WTC11 (cell line): ENCODE measurements around the gene KCNG4. TPM values are rescaled to one million over a fixed set of nuclear protein-coding genes. Genes with fewer than 3 reads are reported as not detected.

ENCODE experiments used
- ATAC-seq: fragments of 200-7000 bp; cut with Tn5 transposase; 2 replicates; pipeline ENCODE4 v1.10.0; 2021; ENCODE audit warnings: mild to moderate bottlenecking, moderate library complexity
- CTCF ChIA-PET: fragments of 300-600 bp; sonication (Branson Sonifier 250); formaldehyde crosslinking; loops from one replicate; lab custom pipeline; 2021; ENCODE audit warnings: antibody characterized with exemption; lab: Charles Lee
- POLR2A ChIA-PET: fragments of 350-600 bp; sonication (Branson Sonifier 250); formaldehyde crosslinking; loops from one replicate; lab custom pipeline; 2021; ENCODE audit warnings: antibody characterized with exemption; lab: Charles Lee
- DNase-seq: peaks from one replicate; pipeline ENCODE4 v3.0.0; 2021; ENCODE audit warnings: low spot score
- H3K27ac Mint-ChIP-seq: 2 replicates; pipeline ENCODE4 v1.8.0; 2021; ENCODE audit warnings: mixed read lengths
- H3K27me3 Mint-ChIP-seq: 2 replicates; pipeline ENCODE4 v1.8.0; 2021; ENCODE audit warnings: low read depth, mild to moderate bottlenecking, moderate library complexity, mixed read lengths
- H3K36me3 Mint-ChIP-seq: 2 replicates; pipeline ENCODE4 v1.8.0; 2021; ENCODE audit warnings: mixed read lengths
- H3K4me1 Mint-ChIP-seq: 2 replicates; pipeline ENCODE4 v1.8.0; 2022; ENCODE audit warnings: mixed read lengths
- H3K4me3 Mint-ChIP-seq: 2 replicates; pipeline ENCODE4 v1.8.0; 2021; ENCODE audit warnings: mild to moderate bottlenecking, moderate library complexity, mixed read lengths
- H3K9me3 Mint-ChIP-seq: 2 replicates; pipeline ENCODE4 v1.8.0; 2021; ENCODE audit warnings: mixed read lengths
- FOXJ3 ChIP-seq: sonication (generic); formaldehyde crosslinking; IDR thresholded peaks from 2 replicates; pipeline ENCODE4 v1.9.0; 2021; ENCODE audit warnings: missing genetic modification reagents, mild to moderate bottlenecking, borderline replicate concordance
- GABPB1 ChIP-seq: sonication (generic); formaldehyde crosslinking; IDR thresholded peaks from 2 replicates; pipeline ENCODE4 v1.8.1; 2023; ENCODE audit warnings: mild to moderate bottlenecking, missing genetic modification reagents
- GTF2I ChIP-seq: fragments of 250-450 bp; sonication (Bioruptor Pico); conservative IDR thresholded peaks from 2 replicates; pipeline ENCODE4 v1.4.0; 2021; ENCODE audit warnings: mild to moderate bottlenecking
- MXD4 ChIP-seq: fragments of 250-450 bp; sonication (Bioruptor Pico); IDR thresholded peaks from 2 replicates; pipeline ENCODE4 v1.8.0; 2021; ENCODE audit warnings: mild to moderate bottlenecking, moderate library complexity, borderline replicate concordance
- NFE2L1 ChIP-seq: sonication (generic); formaldehyde crosslinking; IDR thresholded peaks from 2 replicates; pipeline ENCODE4 v1.8.1; 2023; ENCODE audit warnings: missing genetic modification reagents
- NFYB ChIP-seq: sonication (generic); formaldehyde crosslinking; conservative IDR thresholded peaks from 2 replicates; pipeline ENCODE4 v1.8.0; 2022; ENCODE audit warnings: low read depth, missing genetic modification reagents
- RORB ChIP-seq: fragments of 250-450 bp; sonication (Bioruptor Pico); IDR thresholded peaks from 2 replicates; pipeline ENCODE4 v1.9.0; 2021; ENCODE audit warnings: mild to moderate bottlenecking
- TEAD1 ChIP-seq: sonication (generic); formaldehyde crosslinking; IDR thresholded peaks from 2 replicates; pipeline ENCODE4 v1.8.0; 2022; ENCODE audit warnings: mild to moderate bottlenecking, missing genetic modification reagents
- ZNF317 ChIP-seq: sonication (generic); formaldehyde crosslinking; IDR thresholded peaks from 2 replicates; pipeline ENCODE4 v1.8.1; 2023; ENCODE audit warnings: low read depth, mild to moderate bottlenecking, moderate library complexity, missing genetic modification reagents, borderline replicate concordance
- total RNA-seq: library from RNA; stranded (reverse); gene quantifications from 3 replicates; pipeline ENCODE4 v1.2.3, GENCODE V29; 2021
- TF ChIP-seq, protein P1 (sequence below): sonication (generic); formaldehyde crosslinking; IDR thresholded peaks from 2 replicates; pipeline ENCODE4 v1.8.0; 2022; ENCODE audit warnings: mild to moderate bottlenecking, missing genetic modification reagents
- TF ChIP-seq, protein P2 (sequence below): fragments of 250-450 bp; sonication (Bioruptor Pico); conservative IDR thresholded peaks from 2 replicates; pipeline ENCODE4 v1.9.0; 2021; ENCODE audit warnings: mild to moderate bottlenecking
- TF ChIP-seq, protein P3 (sequence below): sonication (generic); formaldehyde crosslinking; IDR thresholded peaks from 2 replicates; pipeline ENCODE4 v1.8.1; 2022; ENCODE audit warnings: low read depth, missing genetic modification reagents, borderline replicate concordance
- TF ChIP-seq, protein P4 (sequence below): sonication (generic); formaldehyde crosslinking; IDR thresholded peaks from 2 replicates; pipeline ENCODE4 v1.8.1; 2023; ENCODE audit warnings: mild to moderate bottlenecking, missing genetic modification reagents
- TF ChIP-seq, protein P5 (sequence below): sonication (generic); formaldehyde crosslinking; IDR thresholded peaks from 2 replicates; pipeline ENCODE4 v1.8.1; 2022; ENCODE audit warnings: mild to moderate bottlenecking, missing genetic modification reagents, moderate library complexity, borderline replicate concordance
- TF ChIP-seq, protein P6 (sequence below): sonication (generic); formaldehyde crosslinking; IDR thresholded peaks from 2 replicates; pipeline ENCODE4 v1.8.0; 2023; ENCODE audit warnings: mild to moderate bottlenecking, missing genetic modification reagents

Gene KCNG4
- total RNA-seq, 1 experiment from 2014 or later = not detected

DNA sequence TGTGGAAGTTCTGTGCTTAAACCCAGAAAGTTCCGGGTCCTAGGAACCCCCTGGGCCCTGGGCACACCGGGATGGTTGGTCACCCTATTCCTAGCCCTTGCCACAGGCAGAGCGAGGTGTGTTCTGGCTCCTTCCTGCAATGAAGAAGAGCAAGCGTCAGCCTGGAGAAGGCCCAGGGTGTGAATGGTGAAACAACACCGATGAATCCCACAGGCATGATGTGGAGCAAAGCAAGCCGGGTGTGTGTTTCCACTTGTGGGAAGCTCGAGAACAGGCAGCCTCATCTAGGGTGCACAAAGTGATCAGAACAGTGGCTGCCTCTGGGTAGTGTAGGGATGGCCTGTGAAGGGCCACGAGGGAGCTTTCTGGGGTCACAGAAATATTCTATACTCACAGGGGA lies 13.8 kb downstream of the KCNG4 start (continued):
- TF ChIP-seq GABPB1 (CRISPR knock-in tag) (no peak), ZNF317 (CRISPR knock-in tag) (no peak)
- TF ChIP-seq, protein P1, sequence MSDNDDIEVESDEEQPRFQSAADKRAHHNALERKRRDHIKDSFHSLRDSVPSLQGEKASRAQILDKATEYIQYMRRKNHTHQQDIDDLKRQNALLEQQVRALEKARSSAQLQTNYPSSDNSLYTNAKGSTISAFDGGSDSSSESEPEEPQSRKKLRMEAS = no peak

DNA sequence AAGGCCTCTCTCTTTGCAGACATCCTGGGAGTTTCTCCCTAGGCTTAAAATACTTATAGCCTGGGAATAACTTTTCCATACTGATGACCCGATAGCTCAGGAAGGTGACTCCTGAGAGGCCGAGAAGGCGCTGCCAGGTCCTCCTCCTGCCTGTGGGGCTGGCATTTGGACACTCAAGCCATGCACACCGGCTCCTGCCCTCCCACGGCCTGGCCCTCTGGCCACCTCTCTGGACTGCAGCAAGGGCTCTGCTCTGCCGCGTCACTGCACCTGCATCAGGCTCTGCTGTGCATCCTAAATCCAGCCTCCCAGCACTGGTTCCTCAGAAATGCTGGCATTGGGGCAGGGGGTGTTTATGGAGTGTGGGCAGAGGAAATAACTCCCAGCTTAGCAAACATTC lies 14.2 kb downstream of the KCNG4 start:
- ChIA-PET CTCF (interaction anchor here (0.9 kb wide), 1 partner anchor 38 kb away, joined by 4 read pairs; the partner anchor contains the start of gene TAF1C), POLR2A (no interaction called here)
- TF ChIP-seq FOXJ3 (CRISPR knock-in tag) = no peak
- TF ChIP-seq RORB (CRISPR knock-in tag) = no peak
- Mint-ChIP-seq H3K4me3 (no peak overlapping the region), H3K27me3 (no peaks in the 10 kb centered on the region), H3K4me1 (peaks cover 12% of the 10 kb centered on the region), H3K9me3 (no peaks in the 10 kb centered on the region), H3K27ac (no peak overlapping the region), H3K36me3 (no peaks in the 10 kb centered on the region)
- DNase-seq (no peak), ATAC-seq (no peak)

DNA sequence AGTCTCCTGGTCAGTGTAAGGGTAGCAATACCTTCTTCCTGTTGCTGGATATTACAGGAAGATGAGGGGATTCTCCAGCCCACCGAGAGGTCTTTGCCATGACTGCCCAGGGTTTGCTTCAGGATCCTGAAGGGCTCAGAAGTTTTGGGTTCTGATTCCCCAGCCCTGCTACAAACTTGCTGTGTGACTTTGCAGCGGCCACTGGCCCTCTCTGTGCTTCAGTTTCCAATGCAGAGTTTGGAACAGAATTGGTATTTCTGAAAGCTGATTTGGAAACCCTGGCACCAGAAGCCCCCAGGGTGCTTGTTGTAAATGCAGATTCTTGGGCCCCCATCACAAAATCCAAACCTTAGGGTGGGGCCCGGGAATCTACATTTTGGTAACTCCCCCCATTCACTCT lies 14.7 kb downstream of the KCNG4 start:
- peaks cover 12% of the 10 kb centered on the region for H3K4me1 Mint-ChIP-seq
- H3K27me3 Mint-ChIP-seq = no peaks in the 10 kb centered on the region
- TF ChIP-seq NFE2L1 (CRISPR knock-in tag) (no peak), GTF2I (CRISPR knock-in tag) (no peak), TEAD1 (CRISPR knock-in tag) (no peak), MXD4 (CRISPR knock-in tag) (no peak)
- TF ChIP-seq, protein P2, sequence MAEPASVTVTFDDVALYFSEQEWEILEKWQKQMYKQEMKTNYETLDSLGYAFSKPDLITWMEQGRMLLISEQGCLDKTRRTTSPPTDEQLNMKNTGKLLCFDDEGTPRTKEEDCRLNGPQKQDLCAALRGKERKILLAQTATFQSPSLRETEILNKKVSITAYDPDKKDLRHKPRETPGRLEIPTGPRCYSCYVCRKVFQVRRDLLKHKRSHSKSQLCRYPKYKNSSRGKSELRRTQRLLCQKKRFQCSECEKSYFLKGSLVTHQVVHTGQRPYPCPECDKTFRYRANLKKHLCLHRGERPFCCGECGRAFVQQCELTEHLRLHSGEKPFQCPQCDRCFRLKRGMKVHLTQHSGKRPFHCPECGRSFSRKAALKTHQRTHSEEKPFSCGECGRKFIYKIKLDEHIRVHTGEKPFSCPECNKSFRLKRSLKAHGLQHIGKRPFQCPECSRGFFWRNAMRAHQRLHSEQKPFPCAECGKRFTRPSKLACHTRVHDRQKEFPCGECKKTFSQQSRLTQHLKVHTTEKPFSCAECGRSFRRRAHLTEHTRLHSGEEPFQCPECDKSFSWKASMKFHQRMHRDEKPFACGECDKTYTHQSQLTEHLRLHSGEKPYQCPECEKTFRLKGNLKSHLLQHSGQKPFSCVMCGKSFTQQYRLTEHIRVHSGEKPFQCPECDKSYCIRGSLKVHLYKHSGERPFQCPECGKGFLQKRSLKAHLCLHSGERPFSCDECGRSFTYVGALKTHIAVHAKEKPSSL (CRISPR knock-in tag) = no peak
- TF ChIP-seq, protein P3, sequence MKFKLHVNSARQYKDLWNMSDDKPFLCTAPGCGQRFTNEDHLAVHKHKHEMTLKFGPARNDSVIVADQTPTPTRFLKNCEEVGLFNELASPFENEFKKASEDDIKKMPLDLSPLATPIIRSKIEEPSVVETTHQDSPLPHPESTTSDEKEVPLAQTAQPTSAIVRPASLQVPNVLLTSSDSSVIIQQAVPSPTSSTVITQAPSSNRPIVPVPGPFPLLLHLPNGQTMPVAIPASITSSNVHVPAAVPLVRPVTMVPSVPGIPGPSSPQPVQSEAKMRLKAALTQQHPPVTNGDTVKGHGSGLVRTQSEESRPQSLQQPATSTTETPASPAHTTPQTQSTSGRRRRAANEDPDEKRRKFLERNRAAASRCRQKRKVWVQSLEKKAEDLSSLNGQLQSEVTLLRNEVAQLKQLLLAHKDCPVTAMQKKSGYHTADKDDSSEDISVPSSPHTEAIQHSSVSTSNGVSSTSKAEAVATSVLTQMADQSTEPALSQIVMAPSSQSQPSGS (CRISPR knock-in tag) = no peak
- ATAC-seq (no peak), DNase-seq (no peak)
- H3K4me3 Mint-ChIP-seq = no peak overlapping the region
- CTCF ChIA-PET = interaction anchor here (0.9 kb wide), 1 partner anchor 38 kb away, joined by 4 read pairs; the partner anchor contains the start of gene TAF1C
- H3K27ac Mint-ChIP-seq = no peak overlapping the region
- POLR2A ChIA-PET = no interaction called here
- no peaks in the 10 kb centered on the region for H3K9me3 Mint-ChIP-seq
- no peaks in the 10 kb centered on the region for H3K36me3 Mint-ChIP-seq

DNA sequence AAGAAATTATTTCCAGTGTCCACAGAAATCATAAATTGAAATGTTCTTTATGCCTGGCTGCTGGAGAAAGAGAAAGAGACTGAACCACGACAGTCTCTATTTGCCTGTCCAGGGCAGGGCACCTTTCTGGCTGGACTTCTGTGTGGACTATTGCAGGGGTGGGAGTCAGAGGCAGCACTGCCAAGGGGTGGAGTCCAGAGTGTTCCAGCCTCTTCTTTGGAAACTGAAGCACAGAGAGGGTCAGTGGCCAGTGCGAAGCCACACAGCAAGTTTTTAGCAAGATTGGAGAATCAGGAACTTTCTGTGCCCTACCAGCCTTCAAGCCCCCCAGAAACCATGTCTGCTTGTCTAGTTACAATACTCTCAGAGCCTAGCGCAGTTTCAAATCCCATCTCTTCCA lies 15.3 kb downstream of the KCNG4 start:
- Mint-ChIP-seq H3K36me3 (no peaks in the 10 kb centered on the region), H3K9me3 (no peaks in the 10 kb centered on the region), H3K27ac (no peak overlapping the region), H3K4me1 (peaks cover 12% of the 10 kb centered on the region), H3K27me3 (no peaks in the 10 kb centered on the region), H3K4me3 (no peak overlapping the region)
- CTCF ChIA-PET = no interaction called here
- ATAC-seq (no peak), DNase-seq (no peak)
- TF ChIP-seq, protein P4, sequence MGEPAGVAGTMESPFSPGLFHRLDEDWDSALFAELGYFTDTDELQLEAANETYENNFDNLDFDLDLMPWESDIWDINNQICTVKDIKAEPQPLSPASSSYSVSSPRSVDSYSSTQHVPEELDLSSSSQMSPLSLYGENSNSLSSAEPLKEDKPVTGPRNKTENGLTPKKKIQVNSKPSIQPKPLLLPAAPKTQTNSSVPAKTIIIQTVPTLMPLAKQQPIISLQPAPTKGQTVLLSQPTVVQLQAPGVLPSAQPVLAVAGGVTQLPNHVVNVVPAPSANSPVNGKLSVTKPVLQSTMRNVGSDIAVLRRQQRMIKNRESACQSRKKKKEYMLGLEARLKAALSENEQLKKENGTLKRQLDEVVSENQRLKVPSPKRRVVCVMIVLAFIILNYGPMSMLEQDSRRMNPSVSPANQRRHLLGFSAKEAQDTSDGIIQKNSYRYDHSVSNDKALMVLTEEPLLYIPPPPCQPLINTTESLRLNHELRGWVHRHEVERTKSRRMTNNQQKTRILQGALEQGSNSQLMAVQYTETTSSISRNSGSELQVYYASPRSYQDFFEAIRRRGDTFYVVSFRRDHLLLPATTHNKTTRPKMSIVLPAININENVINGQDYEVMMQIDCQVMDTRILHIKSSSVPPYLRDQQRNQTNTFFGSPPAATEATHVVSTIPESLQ (CRISPR knock-in tag) = no peak
- POLR2A ChIA-PET = no interaction called here

DNA sequence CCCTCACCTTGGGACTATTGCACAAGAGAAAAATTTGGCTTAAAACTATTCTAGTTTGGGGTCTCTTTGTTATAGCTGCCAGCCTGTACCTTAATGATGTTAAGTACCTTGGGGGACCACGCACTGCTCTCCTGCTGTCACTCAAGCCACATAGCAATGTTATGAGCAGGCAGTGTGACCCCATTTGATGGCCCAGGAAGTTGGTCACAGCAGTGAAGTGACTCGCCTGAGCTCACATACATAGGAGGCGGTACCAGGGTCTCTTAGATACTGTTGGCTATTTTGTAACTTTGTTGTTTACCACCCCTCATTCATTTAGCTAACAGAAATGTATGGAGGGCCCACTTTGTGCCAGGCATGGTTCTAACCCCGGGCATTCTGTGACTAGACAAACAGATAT lies 16.4 kb downstream of the KCNG4 start:
- ChIA-PET CTCF (interaction anchor here (2.3 kb wide), 1 partner anchor 84 kb away, joined by 6 read pairs; no protein-coding TSS in a partner anchor), POLR2A (no interaction called here)
- Mint-ChIP-seq H3K9me3 (no peaks in the 10 kb centered on the region), H3K4me1 (peaks cover 15% of the 10 kb centered on the region), H3K36me3 (no peaks in the 10 kb centered on the region), H3K4me3 (no peak overlapping the region), H3K27ac (no peak overlapping the region), H3K27me3 (no peaks in the 10 kb centered on the region)
- DNase-seq = no peak
- no peak for ATAC-seq
- no peak for TF ChIP-seq NFYB (CRISPR knock-in tag)
- TF ChIP-seq, protein P5, sequence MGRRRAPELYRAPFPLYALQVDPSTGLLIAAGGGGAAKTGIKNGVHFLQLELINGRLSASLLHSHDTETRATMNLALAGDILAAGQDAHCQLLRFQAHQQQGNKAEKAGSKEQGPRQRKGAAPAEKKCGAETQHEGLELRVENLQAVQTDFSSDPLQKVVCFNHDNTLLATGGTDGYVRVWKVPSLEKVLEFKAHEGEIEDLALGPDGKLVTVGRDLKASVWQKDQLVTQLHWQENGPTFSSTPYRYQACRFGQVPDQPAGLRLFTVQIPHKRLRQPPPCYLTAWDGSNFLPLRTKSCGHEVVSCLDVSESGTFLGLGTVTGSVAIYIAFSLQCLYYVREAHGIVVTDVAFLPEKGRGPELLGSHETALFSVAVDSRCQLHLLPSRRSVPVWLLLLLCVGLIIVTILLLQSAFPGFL (CRISPR knock-in tag) = no peak
- TF ChIP-seq, protein P6, sequence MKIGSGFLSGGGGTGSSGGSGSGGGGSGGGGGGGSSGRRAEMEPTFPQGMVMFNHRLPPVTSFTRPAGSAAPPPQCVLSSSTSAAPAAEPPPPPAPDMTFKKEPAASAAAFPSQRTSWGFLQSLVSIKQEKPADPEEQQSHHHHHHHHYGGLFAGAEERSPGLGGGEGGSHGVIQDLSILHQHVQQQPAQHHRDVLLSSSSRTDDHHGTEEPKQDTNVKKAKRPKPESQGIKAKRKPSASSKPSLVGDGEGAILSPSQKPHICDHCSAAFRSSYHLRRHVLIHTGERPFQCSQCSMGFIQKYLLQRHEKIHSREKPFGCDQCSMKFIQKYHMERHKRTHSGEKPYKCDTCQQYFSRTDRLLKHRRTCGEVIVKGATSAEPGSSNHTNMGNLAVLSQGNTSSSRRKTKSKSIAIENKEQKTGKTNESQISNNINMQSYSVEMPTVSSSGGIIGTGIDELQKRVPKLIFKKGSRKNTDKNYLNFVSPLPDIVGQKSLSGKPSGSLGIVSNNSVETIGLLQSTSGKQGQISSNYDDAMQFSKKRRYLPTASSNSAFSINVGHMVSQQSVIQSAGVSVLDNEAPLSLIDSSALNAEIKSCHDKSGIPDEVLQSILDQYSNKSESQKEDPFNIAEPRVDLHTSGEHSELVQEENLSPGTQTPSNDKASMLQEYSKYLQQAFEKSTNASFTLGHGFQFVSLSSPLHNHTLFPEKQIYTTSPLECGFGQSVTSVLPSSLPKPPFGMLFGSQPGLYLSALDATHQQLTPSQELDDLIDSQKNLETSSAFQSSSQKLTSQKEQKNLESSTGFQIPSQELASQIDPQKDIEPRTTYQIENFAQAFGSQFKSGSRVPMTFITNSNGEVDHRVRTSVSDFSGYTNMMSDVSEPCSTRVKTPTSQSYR (CRISPR knock-in tag) = no peak
